Activated T-cell treated with anti-CD3 and anti-CD28 coated beads, Interleukin-2, amount 50 U/mL, for 72 hours (primary cell): ENCODE data around the gene BCL2L13. TPM values are rescaled to one million over a fixed set of nuclear protein-coding genes. Genes with fewer than 3 reads are reported as not detected.

Experiments
- ATAC-seq, 2 donors: fragments of 150-1000 bp; cut with Tn5 transposase; replicated peaks in 1 of 2; 2 replicates each; pipeline ENCODE4 v1.10.0; 2021; ENCODE audit warnings: moderate library complexity in 2 of 2, mild to moderate bottlenecking in 1 of 2
- DNase-seq, 2 donors: peaks; one replicate each; pipeline ENCODE4 v3.0.0; 2021 to 2022; ENCODE audit warnings: mixed read lengths in 1 of 2
- H3K27ac Mint-ChIP-seq: one replicate; pipeline ENCODE4 v1.8.0; 2022; ENCODE audit warnings: mild to moderate bottlenecking, moderate library complexity, mixed read lengths
- H3K27me3 Mint-ChIP-seq: one replicate; pipeline ENCODE4 v1.8.0; 2022; ENCODE audit warnings: low read depth, mixed read lengths
- H3K36me3 Mint-ChIP-seq, 2 donors: one replicate each; pipeline ENCODE4 v1.8.0; 2022; ENCODE audit warnings: mixed read lengths in 2 of 2, mild to moderate bottlenecking in 1 of 2; ENCODE audit not compliant: insufficient read depth in 2 of 2
- H3K4me1 Mint-ChIP-seq: one replicate; pipeline ENCODE4 v1.8.0; 2022; ENCODE audit warnings: low read depth, mixed read lengths
- H3K4me3 Mint-ChIP-seq, 2 donors: one replicate each; pipeline ENCODE4 v1.8.0; 2022; ENCODE audit warnings: mild to moderate bottlenecking in 2 of 2, mixed read lengths in 2 of 2, moderate library complexity in 2 of 2
- H3K9me3 Mint-ChIP-seq, 2 donors: one replicate each; pipeline ENCODE4 v1.8.0; 2022; ENCODE audit warnings: mixed read lengths in 2 of 2
- total RNA-seq, 2 donors: library from RNA; stranded (reverse); gene quantifications; one replicate each; pipeline ENCODE4 v1.2.3, GENCODE V29; 2022

BCL2L13 gene
- total RNA-seq, 2 donors from 2014 or later: 42.1 to 46.9 TPM

GRCh38 chr22:17726928-17727897 is 88.7 kb downstream of the BCL2L13 start:
- DNase-seq (no peak), ATAC-seq (no peak)
- H3K27me3 Mint-ChIP-seq: no peaks in the 10 kb centered on the region
- peak overlapping the region; percentile 31 for H3K27ac Mint-ChIP-seq
- H3K36me3 Mint-ChIP-seq: peaks cover 1 to 10% of the 10 kb centered on the region in 2 donors
- H3K4me3 Mint-ChIP-seq: no peak overlapping the region
- H3K9me3 Mint-ChIP-seq: no peaks in the 10 kb centered on the region
- peaks cover 9% of the 10 kb centered on the region for H3K4me1 Mint-ChIP-seq

GRCh38 chr22:17728786-17729185 is 90.2 kb downstream of the BCL2L13 start:
- H3K4me3 Mint-ChIP-seq: no peak overlapping the region
- H3K4me1 Mint-ChIP-seq: peaks cover 19% of the 10 kb centered on the region
- DNase-seq (no peak), ATAC-seq (no peak)
- H3K9me3 Mint-ChIP-seq: no peaks in the 10 kb centered on the region
- peaks cover 5 to 18% of the 10 kb centered on the region in 2 donors for H3K36me3 Mint-ChIP-seq
- no peaks in the 10 kb centered on the region for H3K27me3 Mint-ChIP-seq
- H3K27ac Mint-ChIP-seq: no peak overlapping the region

DNA sequence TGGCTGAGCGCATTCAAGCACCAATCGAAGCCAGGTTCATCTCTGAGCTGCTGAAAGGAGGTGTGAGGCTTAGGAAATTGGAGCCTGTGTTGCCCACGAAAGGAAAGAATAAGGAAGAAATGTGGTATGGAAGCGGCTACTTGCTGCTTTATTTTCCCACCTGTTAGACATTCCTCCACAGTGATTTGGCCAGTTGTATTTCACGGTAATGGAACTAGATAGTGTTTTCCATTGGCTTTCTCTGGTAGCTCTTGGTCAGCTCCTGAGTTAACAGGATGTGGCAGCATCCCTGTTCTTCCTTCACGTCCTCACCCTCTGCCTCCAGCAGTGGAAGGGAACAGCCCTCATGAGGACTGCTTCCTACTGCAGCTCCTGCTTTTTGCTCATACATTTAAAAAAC is 91.0 kb downstream of the BCL2L13 start:
- peaks cover 27% of the 10 kb centered on the region for H3K4me1 Mint-ChIP-seq
- H3K36me3 Mint-ChIP-seq: peaks cover 5 to 19% of the 10 kb centered on the region in 2 donors
- ATAC-seq (no peak), DNase-seq (no peak)
- H3K27me3 Mint-ChIP-seq: no peaks in the 10 kb centered on the region
- H3K27ac Mint-ChIP-seq: no peak overlapping the region
- H3K4me3 Mint-ChIP-seq: no peak overlapping the region
- H3K9me3 Mint-ChIP-seq: no peaks in the 10 kb centered on the region

- H3K4me1 Mint-ChIP-seq: peaks cover 22% of the 10 kb centered on the region
- H3K27ac Mint-ChIP-seq: peak overlapping the region; percentile 78
- DNase-seq (no peak), ATAC-seq (no peak)
- H3K27me3 Mint-ChIP-seq: no peaks in the 10 kb centered on the region
- no peaks in the 10 kb centered on the region for H3K9me3 Mint-ChIP-seq
- peaks cover 4 to 10% of the 10 kb centered on the region in 2 donors for H3K36me3 Mint-ChIP-seq
- no peak overlapping the region for H3K4me3 Mint-ChIP-seq
Observed at GRCh38 chr22:17732251-17732854, 93.8 kb downstream of the BCL2L13 start.

GRCh38 chr22:17733466-17733865 is 94.9 kb downstream of the BCL2L13 start:
- Mint-ChIP-seq H3K4me3 (peak overlapping the region; percentile 46 to 49), H3K9me3 (no peaks in the 10 kb centered on the region), H3K27me3 (no peaks in the 10 kb centered on the region), H3K27ac (peak overlapping the region; percentile 77), H3K4me1 (peaks cover 22% of the 10 kb centered on the region), H3K36me3 (peaks cover 4 to 10% of the 10 kb centered on the region in 2 donors)
- DNase-seq (no peak), ATAC-seq (no peak)

GRCh38 chr22:17734187-17734586 is 95.6 kb downstream of the BCL2L13 start:
- peak; percentile 46 to 50 for DNase-seq
- Mint-ChIP-seq H3K9me3 (no peaks in the 10 kb centered on the region), H3K4me1 (peaks cover 22% of the 10 kb centered on the region), H3K27ac (no peak overlapping the region), H3K27me3 (no peaks in the 10 kb centered on the region), H3K36me3 (peaks cover 4 to 10% of the 10 kb centered on the region in 2 donors), H3K4me3 (peak overlapping the region in 1 of 2 donors; percentile 44)
- peak; percentile 91 to 97 for ATAC-seq

GRCh38 chr22:17738386-17739128 is 100.0 kb downstream of the BCL2L13 start:
- Mint-ChIP-seq H3K4me1 (peaks cover 19% of the 10 kb centered on the region), H3K4me3 (no peak overlapping the region), H3K27ac (no peak overlapping the region), H3K27me3 (no peaks in the 10 kb centered on the region), H3K36me3 (peaks cover 0 to 2% of the 10 kb centered on the region in 2 donors), H3K9me3 (no peaks in the 10 kb centered on the region)
- no peak for DNase-seq
- ATAC-seq: no peak

DNA sequence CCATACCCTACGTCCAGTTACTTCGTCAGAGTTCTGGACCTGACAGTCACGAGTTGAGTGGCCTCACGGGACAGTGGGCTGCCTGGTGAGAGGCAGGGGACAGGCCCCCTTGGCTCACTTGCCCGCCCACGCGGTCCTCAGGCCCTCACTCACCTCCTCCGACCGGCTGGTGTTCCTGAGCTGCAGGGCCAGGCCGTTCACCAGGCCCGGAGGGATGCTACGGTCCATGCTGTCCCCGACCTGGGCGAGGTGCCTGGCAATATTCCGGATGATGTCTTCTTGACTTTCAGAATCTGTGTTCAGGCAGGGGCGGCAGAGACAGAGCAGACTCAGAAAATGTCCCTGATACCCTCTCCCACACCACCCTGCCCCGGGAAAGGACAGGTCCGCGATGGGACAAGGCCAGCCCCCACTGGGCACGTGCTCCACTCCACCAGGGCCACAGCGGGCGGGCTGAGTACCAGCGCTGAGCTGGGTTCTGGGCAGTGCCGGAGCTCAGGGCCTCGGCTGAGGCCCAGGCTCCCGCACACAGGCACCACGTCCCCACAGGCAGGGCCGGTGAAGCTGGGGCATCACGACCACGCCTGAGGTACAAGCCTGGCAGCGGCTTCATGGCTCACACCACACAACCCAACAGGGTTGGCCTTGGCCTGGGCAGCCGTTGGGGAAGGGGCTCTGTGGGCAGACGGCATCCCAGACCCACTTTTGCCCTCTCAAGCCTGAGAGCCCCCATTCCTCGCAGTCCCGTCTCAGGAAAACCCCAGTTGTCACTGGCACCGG is 100.8 kb downstream of the BCL2L13 start:
- H3K27me3 Mint-ChIP-seq: no peaks in the 10 kb centered on the region
- H3K27ac Mint-ChIP-seq: no peak overlapping the region
- DNase-seq (no peak), ATAC-seq (no peak)
- peaks cover 10% of the 10 kb centered on the region for H3K4me1 Mint-ChIP-seq
- H3K4me3 Mint-ChIP-seq: no peak overlapping the region
- no peaks in the 10 kb centered on the region for H3K36me3 Mint-ChIP-seq
- no peaks in the 10 kb centered on the region for H3K9me3 Mint-ChIP-seq

DNA sequence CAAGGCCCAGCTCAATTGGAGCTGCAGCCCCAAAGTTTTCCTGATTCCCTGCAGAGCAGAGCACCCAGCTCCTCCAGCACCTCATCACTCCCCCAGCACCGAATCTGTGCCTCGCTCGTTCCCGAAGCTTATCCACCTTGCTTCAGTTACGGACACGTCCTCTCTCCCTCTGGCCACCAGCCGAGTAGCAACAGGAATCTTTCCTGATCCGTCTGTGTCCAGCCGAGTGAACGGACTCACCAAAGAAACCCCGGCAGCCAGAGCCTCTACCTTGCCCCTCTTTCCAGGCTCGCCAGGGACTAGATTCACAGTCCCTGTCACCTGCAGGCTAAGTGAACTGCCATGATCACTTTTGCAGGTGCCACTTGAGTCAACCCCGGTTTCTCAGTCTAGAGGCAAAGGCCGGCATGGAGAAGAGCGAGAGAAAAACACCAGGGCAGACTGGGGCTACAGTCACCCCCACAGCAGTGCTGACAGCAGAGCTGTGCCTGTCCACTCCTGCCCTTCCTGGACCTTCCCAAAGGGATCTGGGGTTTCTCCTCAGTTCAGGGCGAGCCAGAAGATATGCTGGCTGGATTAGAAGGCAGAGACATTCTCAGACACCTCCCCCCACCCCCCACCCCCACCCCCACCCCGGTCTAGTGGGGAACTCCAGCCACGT is 103.4 kb downstream of the BCL2L13 start:
- Mint-ChIP-seq H3K9me3 (no peaks in the 10 kb centered on the region), H3K27me3 (no peaks in the 10 kb centered on the region), H3K36me3 (no peaks in the 10 kb centered on the region), H3K27ac (peak overlapping the region; percentile 51), H3K4me3 (no peak overlapping the region), H3K4me1 (peaks cover 4% of the 10 kb centered on the region)
- DNase-seq: no peak
- peak in 1 of 2 donors; percentile 14 for ATAC-seq

DNA sequence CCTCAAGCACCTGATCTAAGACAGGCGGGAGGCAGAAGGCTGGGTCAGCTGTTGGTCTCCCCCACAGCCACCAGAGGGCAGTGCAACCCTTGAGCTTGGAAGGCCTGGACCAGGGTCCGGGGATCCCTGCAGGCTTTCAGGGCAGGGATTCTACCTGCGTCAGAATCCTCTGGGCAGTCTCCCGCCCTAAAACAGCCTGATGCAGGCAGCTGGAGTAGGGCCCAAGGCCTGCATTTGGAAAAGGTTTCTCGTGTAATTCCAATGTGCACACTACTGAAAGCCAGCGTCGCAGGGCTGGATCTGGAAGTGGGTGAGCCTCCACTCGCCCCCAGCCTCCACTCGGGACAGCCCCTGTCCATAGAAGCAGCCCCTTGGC is 104.0 kb downstream of the BCL2L13 start:
- Mint-ChIP-seq H3K4me1 (peaks cover 4% of the 10 kb centered on the region), H3K27me3 (no peaks in the 10 kb centered on the region), H3K36me3 (no peaks in the 10 kb centered on the region), H3K27ac (no peak overlapping the region), H3K4me3 (no peak overlapping the region), H3K9me3 (no peaks in the 10 kb centered on the region)
- ATAC-seq: peak; percentile 78 to 89
- DNase-seq: peak; percentile 69 to 76

DNA sequence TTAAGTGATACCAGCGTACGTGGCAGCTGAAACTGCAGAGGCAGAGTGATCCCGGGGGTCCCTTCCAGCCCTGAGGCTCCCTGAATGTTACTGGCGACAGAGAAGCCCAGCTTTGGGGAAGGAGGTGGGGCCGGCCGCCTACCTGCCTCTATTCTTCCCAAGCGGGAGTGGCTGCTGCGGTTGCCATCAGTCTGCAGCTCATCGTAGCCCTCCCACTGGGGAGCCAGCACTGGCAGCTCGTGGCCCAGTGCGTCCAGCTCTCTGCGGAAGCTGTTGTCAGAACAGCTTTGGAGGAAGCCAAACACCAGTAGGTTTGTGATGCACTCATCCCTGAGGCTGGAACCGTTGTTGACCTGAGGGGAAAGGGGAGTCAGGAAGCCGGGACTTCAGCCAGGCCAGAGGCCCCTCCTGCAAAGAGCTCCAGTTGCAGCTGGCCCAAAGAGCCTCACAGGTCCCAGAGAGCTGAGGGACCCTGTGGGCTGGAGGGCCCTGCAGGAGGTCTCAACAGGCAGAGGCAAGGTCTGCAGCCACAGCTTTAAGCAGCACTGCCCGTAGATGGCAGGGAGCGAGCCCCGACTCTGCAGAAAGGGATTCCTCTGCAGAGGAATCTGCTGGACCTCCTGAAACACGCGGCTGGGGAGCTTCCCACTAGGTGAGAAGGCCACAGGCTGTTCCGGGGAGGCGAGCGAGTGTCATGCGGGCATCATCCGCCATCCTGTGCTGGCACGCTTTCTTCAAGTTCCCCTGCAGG is 105.3 kb downstream of the BCL2L13 start:
- H3K27ac Mint-ChIP-seq: no peak overlapping the region
- no peak overlapping the region for H3K4me3 Mint-ChIP-seq
- H3K36me3 Mint-ChIP-seq: no peaks in the 10 kb centered on the region
- no peaks in the 10 kb centered on the region for H3K27me3 Mint-ChIP-seq
- H3K4me1 Mint-ChIP-seq: peaks cover 4% of the 10 kb centered on the region
- DNase-seq: no peak
- no peak for ATAC-seq
- H3K9me3 Mint-ChIP-seq: no peaks in the 10 kb centered on the region
